Naive thymus-derived CD4-positive, alpha-beta T cell (primary cell): Measurements from ENCODE around the gene CSNK2A1. TPM values are rescaled to one million over a fixed set of nuclear protein-coding genes. Genes with fewer than 3 reads are reported as not detected.

Experiments used
- ATAC-seq: fragments of 150-1000 bp; cut with Tn5 transposase; 2 replicates; pipeline ENCODE4 v1.10.0; 2021; ENCODE audit warnings: mild to moderate bottlenecking, moderate library complexity
- CTCF ChIA-PET: fragments of 350-600 bp; sonication (Branson Sonifier 250); formaldehyde crosslinking; loops from one replicate; lab custom pipeline; 2021; ENCODE audit warnings: antibody characterized with exemption; lab: Charles Lee
- POLR2A ChIA-PET: fragments of 350-600 bp; sonication (Branson Sonifier 250); formaldehyde crosslinking; loops from one replicate; lab custom pipeline; 2021; ENCODE audit warnings: antibody characterized with exemption, inconsistent platforms; lab: Charles Lee
- DNase-seq, 9 donors: peaks; one replicate each; pipeline versions ENCODE4 v3.0.0 to v3.0.0-alpha.2; 2020 to 2022; ENCODE audit warnings: mixed read lengths in 1 of 9
- H3K27ac ChIP-seq: one replicate; pipeline ENCODE4 v1.7.0; 2013; ENCODE audit warnings: mild to moderate bottlenecking, low read depth, low read length, moderate library complexity
- H3K27me3 ChIP-seq, 2 donors: one replicate each; pipeline ENCODE4 v1.7.0; 2013; ENCODE audit warnings: low read length in 2 of 2, mild to moderate bottlenecking in 2 of 2, moderate library complexity in 2 of 2; ENCODE audit not compliant: control insufficient read depth in 2 of 2, insufficient read depth in 2 of 2
- H3K36me3 ChIP-seq, 3 experiments: 1 replicate in 2 of 3; 2 replicates in 1 of 3; pipeline ENCODE4 v1.7.0; 2013; ENCODE audit warnings: low read length in 3 of 3, mild to moderate bottlenecking in 3 of 3, moderate library complexity in 1 of 3; ENCODE audit not compliant: insufficient read depth in 3 of 3, control insufficient read depth in 2 of 3
- H3K4me1 ChIP-seq, 2 donors: one replicate each; pipeline ENCODE4 v1.7.0; 2013; ENCODE audit warnings: low read length in 2 of 2, mild to moderate bottlenecking in 2 of 2, moderate library complexity in 1 of 2; ENCODE audit not compliant: control insufficient read depth in 2 of 2, insufficient read depth in 2 of 2
- H3K4me3 ChIP-seq: 2 replicates; pipeline ENCODE4 v1.7.0; 2013; ENCODE audit warnings: mild to moderate bottlenecking, low read length
- H3K9me3 ChIP-seq, 3 experiments: 1 replicate in 2 of 3; 2 replicates in 1 of 3; pipeline ENCODE4 v1.7.0; 2013; ENCODE audit warnings: low read length in 3 of 3; ENCODE audit not compliant: control insufficient read depth in 2 of 3
- H3K27ac Mint-ChIP-seq, 9 donors: one replicate each; pipeline ENCODE4 v1.8.0; 2020 to 2022; ENCODE audit warnings: mixed read lengths in 9 of 9, mild to moderate bottlenecking in 8 of 9, moderate library complexity in 5 of 9, inconsistent platforms in 2 of 9
- H3K27me3 Mint-ChIP-seq, 5 donors: one replicate each; pipeline ENCODE4 v1.8.0; 2021 to 2022; ENCODE audit warnings: mixed read lengths in 5 of 5, mild to moderate bottlenecking in 1 of 5
- H3K36me3 Mint-ChIP-seq, 5 donors: one replicate each; pipeline ENCODE4 v1.8.0; 2020 to 2022; ENCODE audit warnings: mixed read lengths in 5 of 5, mild to moderate bottlenecking in 3 of 5, inconsistent platforms in 1 of 5
- H3K4me1 Mint-ChIP-seq, 7 donors: one replicate each; pipeline ENCODE4 v1.8.0; 2020 to 2022; ENCODE audit warnings: mixed read lengths in 7 of 7, mild to moderate bottlenecking in 3 of 7, inconsistent platforms in 1 of 7
- H3K4me3 Mint-ChIP-seq, 10 donors: one replicate each; pipeline ENCODE4 v1.8.0; 2020 to 2022; ENCODE audit warnings: mild to moderate bottlenecking in 10 of 10, mixed read lengths in 10 of 10, moderate library complexity in 6 of 10, inconsistent platforms in 2 of 10
- H3K9me3 Mint-ChIP-seq, 11 donors: one replicate each; pipeline ENCODE4 v1.8.0; 2020 to 2022; ENCODE audit warnings: mixed read lengths in 11 of 11, mild to moderate bottlenecking in 4 of 11, inconsistent platforms in 1 of 11, moderate library complexity in 1 of 11
- intact Hi-C, 2 donors: fragments of 100-400 bp; cut with micrococcal nuclease; formaldehyde crosslinking; loops; one replicate each; pipeline ENCODE4 v1.15.1; 2023
- polyA plus RNA-seq, 2 donors: library from polyadenylated mRNA; unstranded; fragments of 300-500 nt; fragmentation: Illumina TruSeq; gene quantifications; one replicate each; pipeline ENCODE4 v1.2.3, GENCODE V29; 2021
- total RNA-seq, 6 experiments: library from RNA in 5 of 6; stranded (reverse) in 5 of 6; gene quantifications; 1 replicate in 5 of 6; 2 replicates in 1 of 6; pipeline ENCODE4 v1.2.3 and lab custom pipeline; 2021 to 2026

The CSNK2A1 gene
- 100 to 1,000 TPM in 1 of 5 experiments, 10 to 100 TPM in 4; 69.7 to 117 (median 90.8) TPM for total RNA-seq
- polyA plus RNA-seq = 10 to 100 TPM; 47.3 to 47.8 TPM
- 79.1 reads per million, percentile 80 among the genes with 10 or more reads in this experiment for total RNA-seq (lab: John Stamatoyannopoulos, UW)

DNA sequence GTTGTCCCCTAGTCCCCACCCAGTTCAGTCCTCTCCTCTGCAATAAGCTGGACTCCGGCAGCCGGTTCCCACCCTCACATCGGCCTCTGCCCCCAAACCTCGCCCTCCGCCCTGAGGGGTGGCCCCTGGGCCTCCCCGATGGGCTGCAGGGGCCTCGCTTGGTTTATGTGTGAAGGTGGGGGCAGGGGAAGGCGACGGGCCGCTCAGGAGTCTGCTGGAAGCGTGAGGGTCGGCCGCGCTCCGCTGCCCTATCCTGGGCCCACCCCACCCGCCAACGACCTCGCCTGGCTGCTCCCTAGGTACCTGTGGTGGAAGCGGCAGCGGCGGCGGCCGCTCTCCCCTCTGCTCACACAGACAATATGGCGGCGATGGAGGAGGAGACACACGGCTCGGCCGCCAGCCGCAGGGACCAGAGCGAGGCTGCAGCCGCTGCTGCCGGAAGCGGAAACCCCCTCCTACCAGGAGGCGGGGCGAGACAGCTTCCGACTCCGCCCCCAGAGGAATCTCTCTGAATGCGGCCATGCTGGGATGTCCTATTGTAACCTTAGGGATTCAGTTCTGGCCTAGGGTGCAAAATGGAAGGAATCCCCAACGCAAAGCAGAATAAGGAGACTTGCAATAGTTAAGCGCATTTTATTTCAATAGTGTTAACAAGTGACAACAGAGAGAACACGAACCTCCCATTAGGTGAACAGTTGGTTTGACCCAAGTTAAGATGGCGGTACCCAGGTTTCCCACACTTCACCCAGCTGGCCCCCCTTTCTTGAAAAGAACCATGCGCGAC is at the start of gene CSNK2A1:
CSNK2A1 (minus strand) TSS at position 422 of the 784 bp plus-strand sequence. CDS start 35,239 bp downstream, outside the sequence.
- ChIA-PET CTCF (interaction anchor here (0.7 kb wide), 1 partner anchor 102 kb away, joined by 3 read pairs; no protein-coding TSS in a partner anchor), POLR2A (interaction anchor here (0.6 to 2.0 kb wide), 8 partner anchors 23 to 245 kb away, joined by 3 to 5 read pairs (median 4); partner anchors contain the start of gene TRIB3)
- Histone ChIP-seq H3K9me3 (no peaks in the 10 kb centered on the region), H3K4me3 (peak within 1 kb of the TSS; percentile 59), H3K4me1 (peaks cover 17 to 39% of the 10 kb centered on the region in 2 donors), H3K36me3 (peaks cover 0 to 4% (median 0%) of the 10 kb centered on the region in 3 experiments), H3K27ac (peak within 1 kb of the TSS; percentile 94), H3K27me3 (no peaks in the 10 kb centered on the region)
- Mint-ChIP-seq H3K36me3 (peaks cover 0 to 47% (median 15%) of the 10 kb centered on the region in 5 donors), H3K27ac (peak within 1 kb of the TSS; percentile 97 to 100 (median 98)), H3K4me3 (peak within 1 kb of the TSS; percentile 86 to 100 (median 91)), H3K4me1 (peaks cover 40 to 58% (median 54%) of the 10 kb centered on the region in 7 donors), H3K9me3 (peaks cover 0 to 17% (median 0%) of the 10 kb centered on the region in 11 donors), H3K27me3 (peaks cover 0 to 9% (median 5%) of the 10 kb centered on the region in 5 donors)
- ATAC-seq = peak; percentile 97
- peak; percentile 93 to 99 (median 97) for DNase-seq
- intact Hi-C loops = loop anchor here (1.0 to 10.0 kb wide), 15 partner anchors 81 to 1965 kb away; partner anchors contain the start of genes PSMF1 (in 2 of the 2), RBCK1 (in 2 of the 2), TBC1D20 (in 2 of the 2) and FAM110A (in 1 of the 2)

DNA sequence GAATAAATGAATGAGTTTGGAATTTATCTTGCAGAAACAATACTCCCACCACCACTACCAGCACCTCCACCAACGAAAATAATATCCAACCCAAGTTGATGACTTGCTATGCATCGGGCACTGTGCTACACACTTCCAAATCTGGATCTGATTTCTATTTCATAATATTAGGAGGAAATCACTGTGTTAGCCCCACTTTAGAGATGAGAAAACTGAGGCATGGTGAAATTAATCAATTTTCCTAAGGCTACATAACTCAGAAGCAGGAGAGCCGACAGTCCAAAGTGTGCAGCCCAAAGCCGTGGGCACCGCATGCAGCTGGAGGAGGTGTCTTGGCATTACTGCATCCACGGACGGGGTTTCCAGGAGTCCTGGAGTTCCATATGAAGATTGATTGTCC is 48.9 kb upstream of the CSNK2A1 start:
- H3K27me3 Mint-ChIP-seq = peaks cover 10 to 38% (median 24%) of the 10 kb centered on the region in 5 donors
- no peak for ATAC-seq
- Histone ChIP-seq H3K4me3 (no peak overlapping the region), H3K9me3 (no peaks in the 10 kb centered on the region), H3K27ac (no peak overlapping the region), H3K4me1 (no peaks in the 10 kb centered on the region), H3K36me3 (no peaks in the 10 kb centered on the region), H3K27me3 (no peaks in the 10 kb centered on the region)
- no peaks in the 10 kb centered on the region for H3K36me3 Mint-ChIP-seq
- H3K27ac Mint-ChIP-seq = no peak overlapping the region
- ChIA-PET CTCF (no interaction called here), POLR2A (no interaction called here)
- H3K9me3 Mint-ChIP-seq = peaks cover 0 to 2% (median 0%) of the 10 kb centered on the region in 11 donors
- intact Hi-C loops = no loop called here
- no peak overlapping the region for H3K4me3 Mint-ChIP-seq
- DNase-seq = no peak
- no peaks in the 10 kb centered on the region for H3K4me1 Mint-ChIP-seq

DNA sequence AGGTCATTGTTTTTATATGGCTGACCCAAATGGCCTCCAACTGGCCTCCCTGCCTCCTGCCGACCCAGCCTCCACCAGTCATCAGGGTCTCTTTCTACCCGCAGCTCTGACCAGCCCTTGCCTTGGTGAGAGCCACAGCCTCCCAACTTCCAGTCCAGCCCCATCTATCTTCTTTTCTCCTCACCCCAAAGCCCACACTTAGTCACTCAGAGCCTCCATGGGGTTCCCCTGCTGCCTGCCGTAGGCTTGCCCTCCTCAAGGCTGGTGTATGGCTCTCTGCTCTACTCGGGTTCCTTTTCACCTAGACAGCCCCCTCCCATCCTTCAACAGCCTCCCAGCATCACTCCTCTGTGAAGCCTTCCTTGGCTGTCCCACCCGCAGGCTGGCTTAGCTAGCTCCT is 48.4 kb upstream of the CSNK2A1 start:
- Histone ChIP-seq H3K4me1 (no peaks in the 10 kb centered on the region), H3K27me3 (no peaks in the 10 kb centered on the region), H3K9me3 (no peaks in the 10 kb centered on the region), H3K4me3 (no peak overlapping the region), H3K27ac (no peak overlapping the region), H3K36me3 (no peaks in the 10 kb centered on the region)
- DNase-seq = no peak
- CTCF ChIA-PET = no interaction called here
- ATAC-seq = no peak
- Mint-ChIP-seq H3K4me1 (no peaks in the 10 kb centered on the region), H3K4me3 (no peak overlapping the region), H3K36me3 (no peaks in the 10 kb centered on the region), H3K9me3 (peaks cover 0 to 2% (median 0%) of the 10 kb centered on the region in 11 donors), H3K27me3 (peaks cover 10 to 38% (median 24%) of the 10 kb centered on the region in 5 donors), H3K27ac (no peak overlapping the region)
- intact Hi-C loops = no loop called here
- POLR2A ChIA-PET = no interaction called here

DNA sequence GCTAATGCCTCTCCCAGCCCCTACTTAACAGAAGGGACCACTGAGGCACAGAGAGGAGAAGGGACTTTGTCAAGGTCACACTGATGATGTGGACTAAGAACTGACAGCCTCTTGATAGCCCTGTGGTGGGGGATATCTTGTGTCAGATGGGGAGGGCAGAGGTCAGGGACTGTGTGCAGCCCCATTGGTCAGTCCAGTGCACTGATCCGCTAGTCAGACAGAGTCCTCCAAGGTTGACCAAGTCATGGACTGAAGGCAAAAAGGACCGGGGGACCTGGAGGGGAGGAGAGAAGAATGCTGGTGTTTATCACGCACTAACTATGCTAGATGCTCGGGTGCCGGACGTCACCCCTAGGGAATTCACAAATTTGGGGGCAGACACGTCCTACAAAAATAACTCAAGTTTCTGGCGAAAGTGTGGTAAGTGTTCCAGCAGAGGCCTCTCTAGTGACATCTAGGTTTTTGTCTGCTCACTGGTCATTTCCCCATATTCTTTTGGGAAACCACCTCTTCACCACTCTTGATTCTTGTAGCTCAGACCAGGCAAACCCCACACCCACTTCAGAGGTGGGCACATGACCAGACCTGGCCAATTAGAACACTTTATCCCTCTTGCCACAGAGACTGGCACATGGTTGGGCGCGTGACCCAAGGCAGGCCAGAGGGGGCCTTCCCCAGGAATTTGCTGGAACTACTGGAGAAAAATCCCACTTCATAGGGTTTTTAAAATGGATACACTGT is 45.5 kb upstream of the CSNK2A1 start:
- Histone ChIP-seq H3K36me3 (no peaks in the 10 kb centered on the region), H3K27ac (no peak overlapping the region), H3K4me3 (no peak overlapping the region), H3K9me3 (no peaks in the 10 kb centered on the region), H3K27me3 (no peaks in the 10 kb centered on the region), H3K4me1 (no peaks in the 10 kb centered on the region)
- ChIA-PET POLR2A (no interaction called here), CTCF (no interaction called here)
- H3K27ac Mint-ChIP-seq = no peak overlapping the region
- no peaks in the 10 kb centered on the region for H3K4me1 Mint-ChIP-seq
- DNase-seq = no peak
- peaks cover 0 to 2% (median 0%) of the 10 kb centered on the region in 11 donors for H3K9me3 Mint-ChIP-seq
- ATAC-seq = peak; percentile 32
- intact Hi-C loops = no loop called here
- H3K36me3 Mint-ChIP-seq = no peaks in the 10 kb centered on the region
- H3K4me3 Mint-ChIP-seq = no peak overlapping the region
- peaks cover 15 to 46% (median 19%) of the 10 kb centered on the region in 5 donors for H3K27me3 Mint-ChIP-seq

DNA sequence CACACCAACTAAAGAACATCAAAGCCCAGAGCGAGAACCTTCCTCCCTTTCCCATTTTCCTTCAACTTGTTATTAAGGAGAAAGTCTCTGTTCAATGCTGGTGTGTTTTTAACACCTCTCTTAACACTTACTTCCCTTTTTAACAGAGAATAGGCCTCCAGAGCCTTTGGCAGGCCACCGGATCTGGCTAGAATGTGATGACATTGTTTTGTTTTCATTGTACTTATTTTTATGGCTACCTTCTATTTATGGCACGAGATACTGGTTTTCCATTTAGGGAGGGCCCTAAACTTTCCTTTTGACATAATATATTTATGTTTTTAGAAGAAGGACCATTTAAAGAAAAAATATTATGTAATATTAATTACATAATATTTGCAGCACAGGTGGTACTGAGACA is 44.9 kb upstream of the CSNK2A1 start:
- CTCF ChIA-PET = no interaction called here
- POLR2A ChIA-PET = no interaction called here
- Histone ChIP-seq H3K27ac (no peak overlapping the region), H3K9me3 (no peaks in the 10 kb centered on the region), H3K4me3 (no peak overlapping the region), H3K4me1 (no peaks in the 10 kb centered on the region), H3K27me3 (no peaks in the 10 kb centered on the region), H3K36me3 (no peaks in the 10 kb centered on the region)
- peaks cover 15 to 43% (median 19%) of the 10 kb centered on the region in 5 donors for H3K27me3 Mint-ChIP-seq
- H3K36me3 Mint-ChIP-seq = no peaks in the 10 kb centered on the region
- no peak for DNase-seq
- no peak overlapping the region for H3K27ac Mint-ChIP-seq
- no peak overlapping the region for H3K4me3 Mint-ChIP-seq
- H3K9me3 Mint-ChIP-seq = peaks cover 0 to 2% (median 0%) of the 10 kb centered on the region in 11 donors
- H3K4me1 Mint-ChIP-seq = no peaks in the 10 kb centered on the region
- no peak for ATAC-seq
- intact Hi-C loops = no loop called here

DNA sequence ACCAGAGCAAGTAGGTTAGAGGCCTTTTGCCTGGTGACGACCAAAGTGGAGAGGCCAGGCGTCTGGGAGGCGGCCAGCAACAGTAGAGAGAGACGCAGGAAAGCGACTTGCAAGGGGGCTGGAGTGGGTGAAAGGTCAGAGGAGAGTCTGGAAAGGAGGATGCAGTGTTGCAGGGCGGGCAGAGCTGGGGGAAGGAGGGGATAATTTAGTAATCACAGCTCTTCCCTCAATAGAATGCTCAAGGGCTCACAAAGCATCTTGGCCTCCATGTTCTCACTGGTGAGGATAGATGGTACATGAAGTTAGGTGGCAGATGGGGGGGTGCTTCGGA is 41.3 kb upstream of the CSNK2A1 start:
- no peaks in the 10 kb centered on the region for H3K9me3 ChIP-seq
- no peak overlapping the region for H3K4me3 ChIP-seq
- no peaks in the 10 kb centered on the region for H3K4me1 ChIP-seq
- intact Hi-C loops = no loop called here
- H3K27me3 ChIP-seq = no peaks in the 10 kb centered on the region
- H3K4me1 Mint-ChIP-seq = no peaks in the 10 kb centered on the region
- no peak overlapping the region for H3K27ac Mint-ChIP-seq
- DNase-seq = no peak
- no peaks in the 10 kb centered on the region for H3K36me3 ChIP-seq
- peaks cover 5 to 24% (median 10%) of the 10 kb centered on the region in 5 donors for H3K27me3 Mint-ChIP-seq
- ATAC-seq = no peak
- POLR2A ChIA-PET = no interaction called here
- H3K36me3 Mint-ChIP-seq = no peaks in the 10 kb centered on the region
- no peaks in the 10 kb centered on the region for H3K9me3 Mint-ChIP-seq
- H3K4me3 Mint-ChIP-seq = no peak overlapping the region
- no peak overlapping the region for H3K27ac ChIP-seq
- CTCF ChIA-PET = no interaction called here
